Liver (tissue), 9 donors: ENCODE results near the gene INTS6. TPM values are rescaled to one million over a fixed set of nuclear protein-coding genes. Genes with fewer than 3 reads are reported as not detected.

ENCODE experiments used
- DNase-seq: peaks from one replicate; pipeline ENCODE4 v3.0.0-alpha.2; 2017; ENCODE audit warnings: low spot score
- H3K27ac ChIP-seq, 2 donors: one replicate each; pipeline ENCODE4 v1.7.0; 2013; ENCODE audit warnings: inconsistent platforms in 2 of 2, low read length in 2 of 2, control low read depth in 1 of 2, low read depth in 1 of 2, mild to moderate bottlenecking in 1 of 2
- H3K27me3 ChIP-seq, 4 donors: one replicate each; pipeline versions ENCODE4 v1.6.1 to v1.7.0; 2013; ENCODE audit warnings: low read length in 3 of 4, inconsistent platforms in 1 of 4, mild to moderate bottlenecking in 1 of 4, moderate library complexity in 1 of 4; ENCODE audit not compliant: control insufficient read depth in 4 of 4, insufficient read depth in 4 of 4
- H3K36me3 ChIP-seq, 4 donors: one replicate each; pipeline versions ENCODE4 v1.6.1 to v1.7.0; 2013; ENCODE audit warnings: low read length in 3 of 4, mild to moderate bottlenecking in 3 of 4, low read depth in 1 of 4, moderate library complexity in 1 of 4; ENCODE audit not compliant: control insufficient read depth in 4 of 4, insufficient read depth in 3 of 4
- H3K4me1 ChIP-seq, 4 donors: one replicate each; pipeline versions ENCODE4 v1.6.1 to v1.7.0; 2013; ENCODE audit warnings: low read length in 3 of 4, mild to moderate bottlenecking in 3 of 4, moderate library complexity in 1 of 4; ENCODE audit not compliant: control insufficient read depth in 4 of 4, insufficient read depth in 4 of 4
- H3K4me3 ChIP-seq, 3 donors: one replicate each; pipeline versions ENCODE4 v1.6.1 to v1.7.0; 2013; ENCODE audit warnings: low read length in 3 of 3, control low read depth in 1 of 3, low read depth in 1 of 3, mild to moderate bottlenecking in 1 of 3
- H3K9ac ChIP-seq, 2 donors: one replicate each; pipeline ENCODE4 v1.7.0; 2013; ENCODE audit warnings: low read length in 2 of 2, mild to moderate bottlenecking in 2 of 2, moderate library complexity in 2 of 2, control low read depth in 1 of 2, low read depth in 1 of 2
- H3K9me3 ChIP-seq, 4 donors: one replicate each; pipeline versions ENCODE4 v1.6.1 to v1.7.0; 2013; ENCODE audit warnings: low read length in 3 of 4; ENCODE audit not compliant: control insufficient read depth in 4 of 4
- ATF3 ChIP-seq: IDR thresholded peaks from 2 replicates; pipeline ENCODE4 v1.6.1; 2016; ENCODE audit warnings: antibody characterized with exemption
- CTCF ChIP-seq: fragments of 150-350 bp; IDR thresholded peaks from 2 replicates; pipeline ENCODE4 v1.5.1; 2017; ENCODE audit warnings: improper control_type of control experiment, low read depth, low read length; ENCODE audit not compliant: missing input control
- EGR1 ChIP-seq, 2 donors: IDR thresholded peaks; 2 replicates each; pipeline ENCODE4 v1.6.1; 2016 to 2018; ENCODE audit warnings: antibody characterized with exemption in 2 of 2, low read depth in 2 of 2
- FOXA1 ChIP-seq: IDR thresholded peaks from 2 replicates; pipeline ENCODE4 v1.6.1; 2016; ENCODE audit warnings: antibody characterized with exemption
- FOXA2 ChIP-seq: IDR thresholded peaks from 2 replicates; pipeline ENCODE4 v1.6.1; 2016; ENCODE audit warnings: antibody characterized with exemption
- GABPA ChIP-seq, 2 donors: IDR thresholded peaks in 1 of 2; conservative IDR thresholded peaks in 1 of 2; 2 replicates each; pipeline ENCODE4 v1.6.1; 2016; ENCODE audit warnings: antibody characterized with exemption in 2 of 2, mild to moderate bottlenecking in 1 of 2, moderate library complexity in 1 of 2
- HNF4A ChIP-seq, 2 donors: conservative IDR thresholded peaks; 2 replicates each; pipeline ENCODE4 v1.6.1; 2016; ENCODE audit warnings: antibody characterized with exemption in 2 of 2, mild to moderate bottlenecking in 2 of 2
- HNF4G ChIP-seq: IDR thresholded peaks from 2 replicates; pipeline ENCODE4 v1.6.1; 2016; ENCODE audit warnings: antibody characterized with exemption
- JUND ChIP-seq, 2 donors: IDR thresholded peaks; 2 replicates each; pipeline ENCODE4 v1.6.1; 2016; ENCODE audit warnings: antibody characterized with exemption in 2 of 2
- MAX ChIP-seq: IDR thresholded peaks from 2 replicates; pipeline ENCODE4 v1.6.1; 2016; ENCODE audit warnings: antibody characterized with exemption
- NR2F2 ChIP-seq: IDR thresholded peaks from 2 replicates; pipeline ENCODE4 v1.6.1; 2016; ENCODE audit warnings: antibody characterized with exemption
- RAD21 ChIP-seq, 2 donors: IDR thresholded peaks; 2 replicates each; pipeline ENCODE4 v1.6.1; 2016; ENCODE audit warnings: antibody characterized with exemption in 2 of 2, mild to moderate bottlenecking in 2 of 2
- RXRA ChIP-seq, 2 donors: IDR thresholded peaks; 2 replicates each; pipeline ENCODE4 v1.6.1; 2017 to 2018; ENCODE audit warnings: antibody characterized with exemption in 2 of 2, mild to moderate bottlenecking in 1 of 2
- SP1 ChIP-seq: IDR thresholded peaks from 2 replicates; pipeline ENCODE4 v1.6.1; 2018; ENCODE audit warnings: antibody characterized with exemption, mild to moderate bottlenecking
- TAF1 ChIP-seq: conservative IDR thresholded peaks from 2 replicates; pipeline ENCODE4 v1.6.1; 2016; ENCODE audit warnings: antibody characterized with exemption, mild to moderate bottlenecking
- YY1 ChIP-seq: IDR thresholded peaks from 2 replicates; pipeline ENCODE4 v1.6.1; 2016; ENCODE audit warnings: antibody characterized with exemption, mild to moderate bottlenecking
- WGBS: extraction: QIAGEN DNeasy Blood & Tissue Kit; methylation state at CpG from one replicate; pipeline ENCODE4 v1.1.7; 2013; 5-methylcytosine and 5-hydroxymethylcytosine counted together
- polyA plus RNA-seq, 2 donors: library from polyadenylated mRNA; stranded (reverse) in 1 of 2; unstranded in 1 of 2; fragments of 200-250 nt in 1 of 2; fragments of >200 nt in 1 of 2; fragmentation: Nextera tagmentation in 1 of 2; extraction: Ambion mirVana in 1 of 2; gene quantifications; one replicate each; pipeline versions ENCODE4 v1.2.1 to v1.2.3, GENCODE V29; 2013 to 2015
- total RNA-seq, 2 donors: library from RNA; depleted of rRNA; stranded (reverse); fragments of >200 nt; gene quantifications; one replicate each; pipeline ENCODE4 v1.2.3, GENCODE V29; 2014
- TF ChIP-seq, protein P1 (sequence below): IDR thresholded peaks from 2 replicates; pipeline ENCODE4 v1.6.1; 2016; ENCODE audit warnings: antibody characterized with exemption, mild to moderate bottlenecking
- TF ChIP-seq, protein P2 (sequence below): IDR thresholded peaks from 2 replicates; pipeline ENCODE4 v1.6.1; 2016; ENCODE audit warnings: antibody characterized with exemption
- donor health status: healthy.
- donor health status: healthy.
- donor health status: healthy.
- donor health status: healthy.
- donor health status: healthy.

INTS6 gene
- total and polyA plus RNA-seq, 4 donors: 11.4 to 61.4 (median 18.8) TPM

- Histone ChIP-seq H3K27ac (no peak overlapping the region), H3K9me3 (no peaks in the 10 kb centered on the region), H3K4me1 (peaks cover 0 to 10% (median 0%) of the 10 kb centered on the region in 4 donors), H3K27me3 (no peaks in the 10 kb centered on the region), H3K36me3 (peaks cover 0 to 25% (median 13%) of the 10 kb centered on the region in 4 donors), H3K9ac (no peak overlapping the region), H3K4me3 (no peak overlapping the region)
- TF ChIP-seq TAF1 (no peak), GABPA (IDR thresholded peaks at IDR 0.05 in 1 of 2, conservative IDR thresholded peaks at IDR 0.05 in 1 of 2) (no peak), FOXA1 (no peak), MAX (no peak), HNF4G (no peak), ATF3 (no peak), FOXA2 (no peak), YY1 (no peak), JUND (IDR thresholded peaks at IDR 0.05) (no peak), SP1 (no peak), CTCF (no peak), RAD21 (IDR thresholded peaks at IDR 0.05) (no peak), HNF4A (conservative IDR thresholded peaks at IDR 0.05) (no peak), RXRA (IDR thresholded peaks at IDR 0.05) (no peak), NR2F2 (no peak), EGR1 (IDR thresholded peaks at IDR 0.05; ENCODE audit: low read depth in 2 of 2) (no peak)
- TF ChIP-seq, protein P1, sequence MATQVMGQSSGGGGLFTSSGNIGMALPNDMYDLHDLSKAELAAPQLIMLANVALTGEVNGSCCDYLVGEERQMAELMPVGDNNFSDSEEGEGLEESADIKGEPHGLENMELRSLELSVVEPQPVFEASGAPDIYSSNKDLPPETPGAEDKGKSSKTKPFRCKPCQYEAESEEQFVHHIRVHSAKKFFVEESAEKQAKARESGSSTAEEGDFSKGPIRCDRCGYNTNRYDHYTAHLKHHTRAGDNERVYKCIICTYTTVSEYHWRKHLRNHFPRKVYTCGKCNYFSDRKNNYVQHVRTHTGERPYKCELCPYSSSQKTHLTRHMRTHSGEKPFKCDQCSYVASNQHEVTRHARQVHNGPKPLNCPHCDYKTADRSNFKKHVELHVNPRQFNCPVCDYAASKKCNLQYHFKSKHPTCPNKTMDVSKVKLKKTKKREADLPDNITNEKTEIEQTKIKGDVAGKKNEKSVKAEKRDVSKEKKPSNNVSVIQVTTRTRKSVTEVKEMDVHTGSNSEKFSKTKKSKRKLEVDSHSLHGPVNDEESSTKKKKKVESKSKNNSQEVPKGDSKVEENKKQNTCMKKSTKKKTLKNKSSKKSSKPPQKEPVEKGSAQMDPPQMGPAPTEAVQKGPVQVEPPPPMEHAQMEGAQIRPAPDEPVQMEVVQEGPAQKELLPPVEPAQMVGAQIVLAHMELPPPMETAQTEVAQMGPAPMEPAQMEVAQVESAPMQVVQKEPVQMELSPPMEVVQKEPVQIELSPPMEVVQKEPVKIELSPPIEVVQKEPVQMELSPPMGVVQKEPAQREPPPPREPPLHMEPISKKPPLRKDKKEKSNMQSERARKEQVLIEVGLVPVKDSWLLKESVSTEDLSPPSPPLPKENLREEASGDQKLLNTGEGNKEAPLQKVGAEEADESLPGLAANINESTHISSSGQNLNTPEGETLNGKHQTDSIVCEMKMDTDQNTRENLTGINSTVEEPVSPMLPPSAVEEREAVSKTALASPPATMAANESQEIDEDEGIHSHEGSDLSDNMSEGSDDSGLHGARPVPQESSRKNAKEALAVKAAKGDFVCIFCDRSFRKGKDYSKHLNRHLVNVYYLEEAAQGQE: no peak
- TF ChIP-seq, protein P2, sequence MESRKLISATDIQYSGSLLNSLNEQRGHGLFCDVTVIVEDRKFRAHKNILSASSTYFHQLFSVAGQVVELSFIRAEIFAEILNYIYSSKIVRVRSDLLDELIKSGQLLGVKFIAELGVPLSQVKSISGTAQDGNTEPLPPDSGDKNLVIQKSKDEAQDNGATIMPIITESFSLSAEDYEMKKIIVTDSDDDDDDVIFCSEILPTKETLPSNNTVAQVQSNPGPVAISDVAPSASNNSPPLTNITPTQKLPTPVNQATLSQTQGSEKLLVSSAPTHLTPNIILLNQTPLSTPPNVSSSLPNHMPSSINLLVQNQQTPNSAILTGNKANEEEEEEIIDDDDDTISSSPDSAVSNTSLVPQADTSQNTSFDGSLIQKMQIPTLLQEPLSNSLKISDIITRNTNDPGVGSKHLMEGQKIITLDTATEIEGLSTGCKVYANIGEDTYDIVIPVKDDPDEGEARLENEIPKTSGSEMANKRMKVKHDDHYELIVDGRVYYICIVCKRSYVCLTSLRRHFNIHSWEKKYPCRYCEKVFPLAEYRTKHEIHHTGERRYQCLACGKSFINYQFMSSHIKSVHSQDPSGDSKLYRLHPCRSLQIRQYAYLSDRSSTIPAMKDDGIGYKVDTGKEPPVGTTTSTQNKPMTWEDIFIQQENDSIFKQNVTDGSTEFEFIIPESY: no peak
- WGBS: 90% methylated on average over 1 of the region's 1 CpG
- DNase-seq: no peak
Measured at GRCh38 chr13:51360489-51360888, 92.3 kb downstream of the INTS6 start.
